ENCODE results near the gene PRMT1.

- TF ChIP-seq TCF7L2 (IDR thresholded peaks at IDR 0.05; ENCODE audit: low read depth, low read length) (no peak), POLR2A (conservative IDR thresholded peaks at IDR 0.05) (no peak)
These were observed 31.5 kb upstream of the PRMT1 start for GRCh38 chr19:49645592-49645991.
